Left lung (tissue), 10 donors: ENCODE data around the gene STAB1. TPM values are rescaled to one million over a fixed set of nuclear protein-coding genes. Genes with fewer than 3 reads are reported as not detected.

Experiments used
- ATAC-seq: fragments of 200-7000 bp; cut with Tn5 transposase; one replicate; pipeline ENCODE4 v1.9.1; 2020; ENCODE audit warnings: moderate library complexity
- DNase-seq, 4 donors: peaks; one replicate each; pipeline ENCODE4 v3.0.0-alpha.2; 2013 to 2020
- H3K27ac ChIP-seq, 2 donors: fragments of 200-600 bp; sonication (generic) in 1 of 2; one replicate each; pipeline versions ENCODE4 v1.5.0 to v1.8.0; 2020 to 2021
- H3K27me3 ChIP-seq, 2 donors: fragments of 200-600 bp; sonication (generic) in 1 of 2; one replicate each; pipeline versions ENCODE4 v1.5.0 to v1.8.0; 2020 to 2021
- H3K36me3 ChIP-seq, 2 donors: fragments of 200-600 bp; sonication (generic) in 1 of 2; one replicate each; pipeline versions ENCODE4 v1.5.0 to v1.8.0; 2020 to 2021
- H3K4me1 ChIP-seq, 2 donors: fragments of 200-600 bp; one replicate each; pipeline ENCODE4 v1.8.0; 2021
- H3K4me3 ChIP-seq, 2 donors: fragments of 200-600 bp; sonication (generic) in 1 of 2; one replicate each; pipeline versions ENCODE4 v1.5.0 to v1.8.0; 2020 to 2021; ENCODE audit warnings: mild to moderate bottlenecking in 1 of 2
- H3K9me3 ChIP-seq, 2 donors: fragments of 200-600 bp; sonication (generic) in 1 of 2; one replicate each; pipeline versions ENCODE4 v1.5.0 to v1.8.0; 2020 to 2021
- intact Hi-C, 2 donors: fragments of 100-400 bp; cut with DNase I; formaldehyde crosslinking; loops; one replicate each; pipeline versions ENCODE4 v1.11.2 to v1.14.2; 2022
- polyA plus RNA-seq, 6 donors: library from polyadenylated mRNA; unstranded; fragments of 120-200 nt; gene quantifications; one replicate each; pipeline ENCODE4 v1.2.1, GENCODE V29; 2013; ENCODE audit not compliant: insufficient read length in 6 of 6
- total RNA-seq, 2 donors: library from RNA; stranded (reverse); fragmentation: NEBNext Ultra II Directional; extraction: Animal tissue kit (Norgen Biotek cat#: 25700); gene quantifications; one replicate each; pipeline ENCODE4 v1.2.1, GENCODE V29; 2021
- TF ChIP-seq, protein P1 (sequence below), 2 donors: fragments of 200-600 bp; sonication (generic) in 1 of 2; IDR thresholded peaks; one replicate each; pipeline versions ENCODE4 v1.5.0 to v1.8.0; 2021; ENCODE audit warnings: antibody characterized with exemption in 2 of 2
- donor health status: DM: no; HTN: yes; CAD: no.
- donor health status: DM: no; HTN: no; CAD: no.

The STAB1 gene
- total and polyA plus RNA-seq, 8 donors, result 46.5 to 334 (median 51.4) TPM

DNA sequence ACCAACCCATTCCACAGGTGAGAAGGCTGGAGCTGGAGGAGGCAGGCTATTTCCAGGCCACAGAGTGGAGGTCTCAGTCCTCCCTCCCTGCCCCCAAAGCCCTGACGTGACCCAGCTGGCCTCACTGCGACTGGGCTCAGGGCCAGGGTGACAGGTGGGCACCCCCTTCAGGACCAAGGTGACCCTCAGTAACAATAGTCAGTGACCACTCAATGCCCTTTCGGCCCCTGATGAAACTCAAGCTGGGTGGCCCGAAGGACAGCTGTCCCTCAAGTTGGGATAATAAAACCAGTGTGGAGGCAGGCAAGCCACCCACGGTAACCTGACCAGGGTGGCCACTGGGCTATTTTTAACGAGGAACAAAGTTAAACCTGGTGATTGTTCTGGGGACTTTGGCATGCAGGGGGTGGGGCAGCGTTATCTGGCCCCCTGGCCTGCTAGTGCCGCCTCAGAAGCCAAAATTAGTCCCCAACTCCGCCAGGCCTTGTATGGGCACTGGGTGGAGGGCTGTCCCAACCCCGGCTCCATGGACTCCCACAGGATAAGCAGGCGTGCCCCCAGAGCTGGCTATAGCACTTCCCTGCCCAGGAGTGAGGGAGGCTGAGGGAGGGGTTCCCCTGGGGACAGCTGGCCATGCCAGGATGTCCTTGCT, 42.4 kb upstream of the STAB1 start:
- intact Hi-C loops, result no loop called here
- no peak overlapping the region for H3K4me3 ChIP-seq
- peaks cover 6 to 40% of the 10 kb centered on the region in 2 donors for H3K4me1 ChIP-seq
- H3K27ac ChIP-seq, result no peak overlapping the region
- TF ChIP-seq, protein P1, sequence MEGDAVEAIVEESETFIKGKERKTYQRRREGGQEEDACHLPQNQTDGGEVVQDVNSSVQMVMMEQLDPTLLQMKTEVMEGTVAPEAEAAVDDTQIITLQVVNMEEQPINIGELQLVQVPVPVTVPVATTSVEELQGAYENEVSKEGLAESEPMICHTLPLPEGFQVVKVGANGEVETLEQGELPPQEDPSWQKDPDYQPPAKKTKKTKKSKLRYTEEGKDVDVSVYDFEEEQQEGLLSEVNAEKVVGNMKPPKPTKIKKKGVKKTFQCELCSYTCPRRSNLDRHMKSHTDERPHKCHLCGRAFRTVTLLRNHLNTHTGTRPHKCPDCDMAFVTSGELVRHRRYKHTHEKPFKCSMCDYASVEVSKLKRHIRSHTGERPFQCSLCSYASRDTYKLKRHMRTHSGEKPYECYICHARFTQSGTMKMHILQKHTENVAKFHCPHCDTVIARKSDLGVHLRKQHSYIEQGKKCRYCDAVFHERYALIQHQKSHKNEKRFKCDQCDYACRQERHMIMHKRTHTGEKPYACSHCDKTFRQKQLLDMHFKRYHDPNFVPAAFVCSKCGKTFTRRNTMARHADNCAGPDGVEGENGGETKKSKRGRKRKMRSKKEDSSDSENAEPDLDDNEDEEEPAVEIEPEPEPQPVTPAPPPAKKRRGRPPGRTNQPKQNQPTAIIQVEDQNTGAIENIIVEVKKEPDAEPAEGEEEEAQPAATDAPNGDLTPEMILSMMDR (IDR thresholded peaks at IDR 0.05), result no peak
- H3K9me3 ChIP-seq, result no peaks in the 10 kb centered on the region
- DNase-seq (no peak), ATAC-seq (no peak)
- no peaks in the 10 kb centered on the region for H3K27me3 ChIP-seq
- H3K36me3 ChIP-seq, result no peaks in the 10 kb centered on the region

DNA sequence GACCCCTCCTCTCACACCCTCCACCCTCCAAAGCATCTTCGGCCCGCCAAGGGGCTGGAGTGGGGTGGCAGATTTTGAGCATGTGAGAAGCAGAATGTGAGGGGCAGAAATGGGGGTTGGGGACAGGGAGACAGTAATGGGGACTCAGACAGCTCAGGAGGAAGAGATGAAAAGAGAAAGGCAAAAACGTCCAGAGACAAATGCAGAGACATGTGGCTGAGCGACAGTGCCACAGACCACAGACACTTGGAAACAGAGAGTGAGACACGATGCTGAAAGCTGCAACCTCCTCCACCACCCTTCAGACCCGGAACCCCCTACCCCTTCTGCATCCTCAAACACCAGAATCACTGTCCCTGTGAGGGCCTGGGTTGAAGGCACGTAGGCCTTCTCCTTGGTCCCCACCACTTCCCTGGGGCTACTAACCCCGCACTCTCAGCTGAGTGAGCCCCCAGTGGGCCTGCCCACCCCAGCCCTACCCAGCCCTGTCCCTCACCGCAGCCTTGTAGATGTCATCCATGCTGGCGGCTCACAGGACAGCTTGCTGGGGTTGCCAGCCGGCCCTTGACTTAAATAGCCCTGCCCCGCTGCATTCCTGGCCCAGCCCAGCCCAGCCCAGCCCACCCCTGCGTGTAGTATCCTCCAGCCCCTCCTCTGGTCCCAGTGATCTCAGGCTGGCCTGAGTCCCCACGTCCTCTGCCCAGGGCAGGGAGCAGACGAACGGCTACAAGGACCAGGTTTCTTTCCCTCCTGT, 41.5 kb upstream of the STAB1 start, which contains the start of gene TNNC1:
Gene TNNC1 (minus strand): TSS at position 546 of the 754 bp plus-strand sequence. CDS start 26 bp downstream, at position 520.
- Histone ChIP-seq H3K36me3 (peaks cover 0 to 9% of the 10 kb centered on the region in 2 donors), H3K4me1 (peaks cover 6 to 45% of the 10 kb centered on the region in 2 donors), H3K9me3 (no peaks in the 10 kb centered on the region), H3K27ac (peak within 1 kb of the TSS; percentile 89 to 90), H3K27me3 (no peaks in the 10 kb centered on the region), H3K4me3 (peak within 1 kb of the TSS; percentile 54 to 72)
- DNase-seq, result peak in 3 of 4 donors; percentile 58 to 80 (median 68)
- ATAC-seq, result peak; percentile 59
- TF ChIP-seq, protein P1 (IDR thresholded peaks at IDR 0.05), result no peak
- intact Hi-C loops, result no loop called here

DNA sequence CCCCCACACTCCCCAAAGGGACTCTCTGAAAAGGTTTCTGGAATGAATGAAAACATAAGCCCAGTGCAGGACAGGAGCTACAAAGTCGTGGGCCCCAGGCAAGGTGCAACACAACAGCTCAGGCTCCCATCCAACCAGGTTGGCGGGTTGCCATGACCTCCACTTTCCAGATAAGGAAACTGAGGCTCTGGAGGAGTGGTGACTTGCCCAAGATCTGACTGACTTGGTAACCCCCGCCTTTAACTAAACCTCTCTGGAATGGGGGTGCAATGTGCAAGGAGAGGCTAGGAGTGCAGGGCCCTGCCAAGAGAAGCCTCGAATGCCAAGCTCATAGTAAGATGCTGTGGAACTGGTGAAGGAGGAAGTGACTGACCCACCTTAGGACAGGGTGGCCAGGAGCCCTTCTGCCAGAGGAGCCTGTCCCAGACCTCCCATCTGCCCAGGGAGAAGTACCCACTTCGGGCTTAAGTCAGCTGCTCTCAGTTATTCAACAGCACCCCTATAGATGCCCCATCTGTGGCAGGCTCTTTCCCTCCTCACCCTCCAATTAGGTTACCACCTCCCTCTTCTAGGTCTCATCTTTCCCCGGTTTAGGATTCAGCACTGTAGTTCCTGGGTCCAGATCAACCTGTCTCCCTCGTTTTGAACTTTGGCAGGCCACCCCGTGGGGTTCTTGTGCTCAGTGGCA, 40.7 kb upstream of the STAB1 start:
- intact Hi-C loops, result no loop called here
- Histone ChIP-seq H3K36me3 (peaks cover 0 to 16% of the 10 kb centered on the region in 2 donors), H3K27me3 (no peaks in the 10 kb centered on the region), H3K4me1 (peaks cover 6 to 45% of the 10 kb centered on the region in 2 donors), H3K9me3 (no peaks in the 10 kb centered on the region), H3K4me3 (peak overlapping the region in 1 of 2 donors; percentile 72), H3K27ac (peak overlapping the region; percentile 89 to 90)
- no peak for DNase-seq
- TF ChIP-seq, protein P1 (IDR thresholded peaks at IDR 0.05), result no peak
- ATAC-seq, result peak; percentile 2

DNA sequence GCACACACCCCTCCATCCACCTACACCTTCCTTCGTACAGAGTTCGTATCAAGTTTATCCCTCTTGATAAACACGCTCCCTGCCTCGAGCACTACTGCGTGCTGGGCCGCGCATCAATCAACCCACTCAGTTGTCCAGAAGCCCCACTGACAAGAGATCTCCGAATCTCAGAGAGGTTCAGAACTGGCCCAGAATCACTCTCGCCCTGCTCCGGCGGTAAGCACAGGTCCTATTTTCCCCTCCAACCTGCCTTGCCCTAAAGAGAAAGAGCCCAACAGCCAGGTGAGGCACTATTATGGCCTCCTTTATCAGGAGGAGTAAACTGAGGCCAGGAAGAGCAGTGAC, 40.2 kb upstream of the STAB1 start:
- intact Hi-C loops, result no loop called here
- Histone ChIP-seq H3K9me3 (no peaks in the 10 kb centered on the region), H3K4me1 (peaks cover 6 to 41% of the 10 kb centered on the region in 2 donors), H3K27ac (peak overlapping the region; percentile 89 to 90), H3K36me3 (peaks cover 0 to 21% of the 10 kb centered on the region in 2 donors), H3K4me3 (peak overlapping the region; percentile 54 to 72), H3K27me3 (no peaks in the 10 kb centered on the region)
- ATAC-seq (no peak), DNase-seq (no peak)
- TF ChIP-seq, protein P1 (IDR thresholded peaks at IDR 0.05), result no peak
